ENCODE results near the gene NTF4. TPM values are rescaled to one million over a fixed set of nuclear protein-coding genes. Genes with fewer than 3 reads are reported as not detected.
"Not testable (repeated sequence)": the region's sequence is repeated elsewhere in the genome, so short reads cannot be mapped to it uniquely, and the experiment has no call there.

Gene NTF4
- total RNA-seq, 1 donor from 2014 or later: 3.8 TPM

- H3K4me3 Mint-ChIP-seq: peak within 1 kb of the TSS; percentile 62
- H3K27ac ChIP-seq; H3K36me3 Mint-ChIP-seq; H4K20me1 ChIP-seq (ENCODE audit: low read depth); H3K4me3 ChIP-seq; H3K4me1 Mint-ChIP-seq; H3K9me3 ChIP-seq (ENCODE audit: low read depth); H3K9me3 Mint-ChIP-seq; H3K9ac ChIP-seq; H3K4me2 ChIP-seq; H3K27ac Mint-ChIP-seq; H3K27me3 ChIP-seq; H3K36me3 ChIP-seq; H3K4me1 ChIP-seq; H3K79me2 ChIP-seq (ENCODE audit: low read depth); H3K27me3 Mint-ChIP-seq (ENCODE audit: insufficient read depth, low read depth); H3F3A ChIP-seq (ENCODE audit: low read depth); H2AFZ ChIP-seq (replicated peaks): not testable (repeated sequence)
- DNase-seq (ENCODE audit: low spot score): peak; percentile 44
- peak; percentile 51 for TF ChIP-seq CTCF (IDR thresholded peaks at IDR 0.05)
Observed at GRCh38 chr19:49036815-49037214, 27.8 kb downstream of the NTF4 start, which contains the start of gene CGB1. Gene CGB1 (minus strand): TSS chr19:49036895. CDS start chr19:49036711, 184 bp downstream.

DNA sequence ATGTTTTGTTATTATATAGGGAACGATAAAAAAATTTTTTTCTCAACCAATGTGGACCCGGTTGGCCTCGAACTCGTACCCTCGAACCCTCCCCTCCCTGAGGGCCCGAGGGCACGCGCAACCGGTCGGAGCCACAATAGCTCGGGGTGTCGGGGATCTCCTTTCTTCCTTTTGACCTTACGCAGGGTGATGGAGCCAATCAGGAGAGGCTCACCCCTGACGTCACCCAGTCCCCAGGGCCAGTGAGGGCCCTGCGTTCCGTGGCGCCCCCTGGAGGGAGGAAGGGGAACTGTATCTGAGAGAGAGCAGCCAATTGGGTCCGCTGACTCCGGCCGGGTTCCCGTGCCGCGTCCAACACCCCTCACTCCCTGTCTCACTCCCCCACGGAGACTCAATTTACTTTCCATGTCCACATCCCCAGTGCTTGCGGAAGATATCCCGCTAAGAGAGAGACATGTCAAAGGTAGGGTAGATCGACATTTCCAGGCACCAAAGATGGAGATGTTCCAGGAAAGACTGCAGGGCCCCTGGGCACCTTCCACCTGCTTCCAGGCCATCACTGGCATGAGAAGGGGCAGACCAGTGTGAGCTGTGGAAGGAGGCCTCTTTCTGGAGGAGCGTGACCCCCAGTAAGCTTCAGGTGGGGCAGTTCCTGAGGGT, 32.8 kb downstream of the NTF4 start, which contains the start of gene CGB2:
Gene CGB2 (plus strand): TSS at position 249 of the 660 bp plus-strand sequence. CDS start 206 bp downstream, at position 455.
- not testable (repeated sequence) for H3K9me3 ChIP-seq (ENCODE audit: low read depth); H3K27me3 ChIP-seq; H3K27ac ChIP-seq; H3K4me3 ChIP-seq; H3K4me3 Mint-ChIP-seq; H3K9ac ChIP-seq; H3K4me1 Mint-ChIP-seq; H2AFZ ChIP-seq (replicated peaks); H3K4me1 ChIP-seq; H3K36me3 Mint-ChIP-seq; H4K20me1 ChIP-seq (ENCODE audit: low read depth); H3K27ac Mint-ChIP-seq; H3K9me3 Mint-ChIP-seq; H3F3A ChIP-seq (ENCODE audit: low read depth); H3K36me3 ChIP-seq; H3K27me3 Mint-ChIP-seq (ENCODE audit: insufficient read depth, low read depth); H3K4me2 ChIP-seq; H3K79me2 ChIP-seq (ENCODE audit: low read depth)
- peak; percentile 50 for DNase-seq (ENCODE audit: low spot score)
- peak; percentile 54 for TF ChIP-seq CTCF (IDR thresholded peaks at IDR 0.05)

- H4K20me1 ChIP-seq (ENCODE audit: low read depth); H3K27ac ChIP-seq; H3K27ac Mint-ChIP-seq; DNase-seq (ENCODE audit: low spot score); H3K79me2 ChIP-seq (ENCODE audit: low read depth); H3K27me3 ChIP-seq; H3K4me3 Mint-ChIP-seq; H2AFZ ChIP-seq (replicated peaks); H3K36me3 Mint-ChIP-seq; H3K36me3 ChIP-seq; H3F3A ChIP-seq (ENCODE audit: low read depth); H3K9me3 Mint-ChIP-seq; H3K9me3 ChIP-seq (ENCODE audit: low read depth); H3K4me1 ChIP-seq; H3K4me2 ChIP-seq; H3K9ac ChIP-seq; H3K4me1 Mint-ChIP-seq; H3K27me3 Mint-ChIP-seq (ENCODE audit: insufficient read depth, low read depth); H3K4me3 ChIP-seq: not testable (repeated sequence)
Observed at GRCh38 chr19:49030323-49030722, 34.3 kb downstream of the NTF4 start.

DNA sequence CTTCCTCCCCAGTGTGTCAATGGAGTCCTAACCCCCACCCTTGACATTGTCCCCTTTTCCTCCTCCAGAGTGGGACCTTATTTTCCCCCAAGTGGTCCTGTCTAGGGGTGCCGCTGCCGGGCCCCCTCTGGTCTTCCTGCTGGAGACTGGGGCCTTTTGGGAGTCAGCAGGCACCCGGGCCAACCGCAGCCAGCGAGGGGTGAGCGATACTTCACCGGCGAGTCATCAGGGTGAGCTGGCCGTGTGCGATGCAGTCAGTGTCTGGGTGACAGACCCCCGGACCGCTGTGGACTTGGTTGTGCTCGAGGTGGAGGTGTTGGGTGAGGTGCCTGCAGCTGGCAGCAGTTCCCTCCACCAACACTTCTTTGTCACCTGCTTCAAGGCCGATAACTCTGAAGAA, 34.9 kb downstream of the NTF4 start:
- H3K27ac ChIP-seq; H3K27me3 ChIP-seq; H3F3A ChIP-seq (ENCODE audit: low read depth); H3K9ac ChIP-seq; H3K79me2 ChIP-seq (ENCODE audit: low read depth); H3K4me3 ChIP-seq; H3K36me3 ChIP-seq; H3K4me2 ChIP-seq; H3K27me3 Mint-ChIP-seq (ENCODE audit: insufficient read depth, low read depth); H3K4me1 Mint-ChIP-seq; H3K36me3 Mint-ChIP-seq; H3K4me3 Mint-ChIP-seq; H3K4me1 ChIP-seq; H3K9me3 ChIP-seq (ENCODE audit: low read depth); H2AFZ ChIP-seq (replicated peaks); H3K9me3 Mint-ChIP-seq; H3K27ac Mint-ChIP-seq; H4K20me1 ChIP-seq (ENCODE audit: low read depth); DNase-seq (ENCODE audit: low spot score): not testable (repeated sequence)

DNA sequence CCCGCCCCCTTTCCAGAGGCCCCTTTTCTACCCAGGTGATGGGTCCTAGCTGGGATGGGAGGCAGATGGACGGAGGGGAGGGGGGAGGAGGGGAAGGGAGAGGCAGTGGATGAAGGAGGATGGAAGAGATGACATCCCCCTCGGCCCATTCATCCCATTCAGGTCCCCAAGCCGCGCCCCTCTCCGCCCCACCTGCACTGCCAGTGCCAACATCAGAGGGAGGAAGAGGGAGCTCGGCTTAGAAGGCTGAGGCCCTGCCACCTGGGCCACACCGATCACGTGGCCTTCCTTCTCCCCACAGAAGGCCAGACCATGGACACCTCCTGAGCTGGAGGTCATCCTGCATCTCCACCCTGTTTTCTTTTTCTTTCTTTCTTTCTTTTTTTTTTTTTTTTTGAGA, 35.9 kb downstream of the NTF4 start:
- H3K9me3 Mint-ChIP-seq; H3K4me2 ChIP-seq; H2AFZ ChIP-seq (replicated peaks); H3K4me1 ChIP-seq; H3K4me3 Mint-ChIP-seq; H3K27ac Mint-ChIP-seq; H3K9me3 ChIP-seq (ENCODE audit: low read depth); DNase-seq (ENCODE audit: low spot score); H3K36me3 ChIP-seq; H3K27ac ChIP-seq; H3F3A ChIP-seq (ENCODE audit: low read depth); H3K36me3 Mint-ChIP-seq; H3K4me3 ChIP-seq; H3K79me2 ChIP-seq (ENCODE audit: low read depth); H3K4me1 Mint-ChIP-seq; H4K20me1 ChIP-seq (ENCODE audit: low read depth); H3K9ac ChIP-seq; H3K27me3 Mint-ChIP-seq (ENCODE audit: insufficient read depth, low read depth); H3K27me3 ChIP-seq: not testable (repeated sequence)

DNA sequence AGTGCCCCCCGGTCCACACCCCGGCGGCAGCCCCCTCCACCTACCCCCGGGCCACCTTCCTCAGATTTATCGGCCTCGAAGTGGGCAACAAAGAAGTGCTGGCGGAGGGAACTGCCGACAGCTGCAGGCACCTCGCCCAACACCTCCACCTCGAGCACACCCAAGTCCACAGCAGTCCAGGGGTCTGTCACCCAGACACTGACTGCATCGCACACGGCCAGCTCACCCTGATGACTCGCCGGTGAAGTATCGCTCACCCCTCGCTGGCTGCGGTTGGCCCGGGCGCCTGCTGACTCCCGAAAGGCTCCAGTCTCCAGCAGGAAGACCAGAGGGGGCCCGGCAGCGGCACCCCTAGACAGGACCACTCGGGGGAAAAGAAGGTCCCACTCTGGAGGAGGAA, 39.0 kb downstream of the NTF4 start:
- not testable (repeated sequence) for H3K9ac ChIP-seq; H3K36me3 ChIP-seq; H3K4me2 ChIP-seq; H3K4me1 Mint-ChIP-seq; H3K79me2 ChIP-seq (ENCODE audit: low read depth); DNase-seq (ENCODE audit: low spot score); H4K20me1 ChIP-seq (ENCODE audit: low read depth); H3K4me3 Mint-ChIP-seq; H3K27ac ChIP-seq; H3K4me3 ChIP-seq; H3K9me3 ChIP-seq (ENCODE audit: low read depth); H3F3A ChIP-seq (ENCODE audit: low read depth); H3K27ac Mint-ChIP-seq; H3K9me3 Mint-ChIP-seq; H3K4me1 ChIP-seq; H3K36me3 Mint-ChIP-seq; H2AFZ ChIP-seq (replicated peaks)
- peaks cover 16% of the 10 kb centered on the region for H3K27me3 ChIP-seq
- peaks cover 11% of the 10 kb centered on the region for H3K27me3 Mint-ChIP-seq (ENCODE audit: insufficient read depth, low read depth)

GRCh38 chr19:49025088-49025487, 39.5 kb downstream of the NTF4 start:
- peaks cover 14% of the 10 kb centered on the region for H3K27me3 Mint-ChIP-seq (ENCODE audit: insufficient read depth, low read depth)
- H3K9me3 ChIP-seq (ENCODE audit: low read depth): not testable (repeated sequence)

More at GRCh38 chr19:49025088-49025487, 39.5 kb downstream of the NTF4 start:
- not testable (repeated sequence) for H2AFZ ChIP-seq (replicated peaks); DNase-seq (ENCODE audit: low spot score); H3K27ac ChIP-seq; H3K9ac ChIP-seq; H3K79me2 ChIP-seq (ENCODE audit: low read depth); H3F3A ChIP-seq (ENCODE audit: low read depth); H3K4me3 Mint-ChIP-seq; H4K20me1 ChIP-seq (ENCODE audit: low read depth); H3K27ac Mint-ChIP-seq; H3K4me3 ChIP-seq; H3K4me2 ChIP-seq; H3K9me3 Mint-ChIP-seq; H3K4me1 ChIP-seq; H3K36me3 Mint-ChIP-seq; H3K36me3 ChIP-seq
- H3K4me1 Mint-ChIP-seq: peaks cover 15% of the 10 kb centered on the region
- H3K27me3 ChIP-seq: peaks cover 21% of the 10 kb centered on the region

Measured in neural progenitor cell (in vitro differentiated cells).